Umbilical cord (tissue), 2 donors: ENCODE results near the gene HARBI1. TPM values are rescaled to one million over a fixed set of nuclear protein-coding genes. Genes with fewer than 3 reads are reported as not detected.
A peak's percentile ranks its signal among the peaks of the same experiment; 100 is the strongest.

Source experiments
- DNase-seq: peaks from one replicate; pipeline ENCODE4 v3.0.0-alpha.2; 2015; ENCODE audit warnings: low spot score
- total RNA-seq: library from RNA; depleted of rRNA; stranded (reverse); fragments of >200 nt; gene quantifications from one replicate; pipeline ENCODE4 v1.2.3, GENCODE V29; 2014; ENCODE audit warnings: low replicate concordance; ENCODE audit not compliant: insufficient read depth

Gene HARBI1
- total RNA-seq, result 0.24 TPM

GRCh38 chr11:46617134-46617971 is at the start of gene HARBI1, which contains the start of gene ATG13:
Gene HARBI1 (minus strand): TSS chr11:46617227. CDS start chr11:46616237, 990 bp downstream.
Gene ATG13 (plus strand): TSS chr11:46617553. CDS start chr11:46644292, 26,739 bp downstream.
- DNase-seq, result peak; percentile 92

- no peak for DNase-seq
Observed at GRCh38 chr11:46666516-46666915, 49.5 kb upstream of the HARBI1 start.

- no peak for DNase-seq
Observed at GRCh38 chr11:46665356-46665755, 48.3 kb upstream of the HARBI1 start.

GRCh38 chr11:46664612-46665011 is 47.6 kb upstream of the HARBI1 start:
- no peak for DNase-seq

- DNase-seq, result no peak
Observed at GRCh38 chr11:46663277-46663940, 46.4 kb upstream of the HARBI1 start.

- no peak for DNase-seq
Observed at GRCh38 chr11:46662366-46662765, 45.3 kb upstream of the HARBI1 start.

- no peak for DNase-seq
Observed at GRCh38 chr11:46661836-46662235, 44.8 kb upstream of the HARBI1 start.

- DNase-seq, result no peak
Observed at GRCh38 chr11:46659908-46660307, 42.9 kb upstream of the HARBI1 start.

GRCh38 chr11:46658259-46658658 is 41.2 kb upstream of the HARBI1 start:
- peak; percentile 79 for DNase-seq

- no peak for DNase-seq
Observed at GRCh38 chr11:46657186-46657585, 40.2 kb upstream of the HARBI1 start.

- no peak for DNase-seq
Observed at GRCh38 chr11:46655631-46656030, 38.6 kb upstream of the HARBI1 start.

GRCh38 chr11:46649180-46649738 is 32.2 kb upstream of the HARBI1 start:
- DNase-seq, result peak; percentile 99

GRCh38 chr11:46643986-46644385 is 27.0 kb upstream of the HARBI1 start:
- DNase-seq, result no peak

GRCh38 chr11:46643531-46643930 is 26.5 kb upstream of the HARBI1 start:
- DNase-seq, result no peak

- DNase-seq, result no peak
Observed at GRCh38 chr11:46642627-46643335, 25.8 kb upstream of the HARBI1 start.

- DNase-seq, result no peak
Observed at GRCh38 chr11:46641639-46642038, 24.6 kb upstream of the HARBI1 start.

GRCh38 chr11:46640036-46640788 is 23.2 kb upstream of the HARBI1 start:
- no peak for DNase-seq

GRCh38 chr11:46639197-46639839 is 22.3 kb upstream of the HARBI1 start:
- DNase-seq, result no peak

GRCh38 chr11:46637546-46637945 is 20.5 kb upstream of the HARBI1 start:
- DNase-seq, result no peak

GRCh38 chr11:46635557-46636139 is 18.6 kb upstream of the HARBI1 start:
- DNase-seq, result no peak
